8988T (cell line): ENCODE data around the gene HMOX2.

ENCODE experiments used
- DNase-seq: peaks from one replicate; pipeline ENCODE4 v3.0.0; 2011

The HMOX2 gene, protein sequence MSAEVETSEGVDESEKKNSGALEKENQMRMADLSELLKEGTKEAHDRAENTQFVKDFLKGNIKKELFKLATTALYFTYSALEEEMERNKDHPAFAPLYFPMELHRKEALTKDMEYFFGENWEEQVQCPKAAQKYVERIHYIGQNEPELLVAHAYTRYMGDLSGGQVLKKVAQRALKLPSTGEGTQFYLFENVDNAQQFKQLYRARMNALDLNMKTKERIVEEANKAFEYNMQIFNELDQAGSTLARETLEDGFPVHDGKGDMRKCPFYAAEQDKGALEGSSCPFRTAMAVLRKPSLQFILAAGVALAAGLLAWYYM

DNA sequence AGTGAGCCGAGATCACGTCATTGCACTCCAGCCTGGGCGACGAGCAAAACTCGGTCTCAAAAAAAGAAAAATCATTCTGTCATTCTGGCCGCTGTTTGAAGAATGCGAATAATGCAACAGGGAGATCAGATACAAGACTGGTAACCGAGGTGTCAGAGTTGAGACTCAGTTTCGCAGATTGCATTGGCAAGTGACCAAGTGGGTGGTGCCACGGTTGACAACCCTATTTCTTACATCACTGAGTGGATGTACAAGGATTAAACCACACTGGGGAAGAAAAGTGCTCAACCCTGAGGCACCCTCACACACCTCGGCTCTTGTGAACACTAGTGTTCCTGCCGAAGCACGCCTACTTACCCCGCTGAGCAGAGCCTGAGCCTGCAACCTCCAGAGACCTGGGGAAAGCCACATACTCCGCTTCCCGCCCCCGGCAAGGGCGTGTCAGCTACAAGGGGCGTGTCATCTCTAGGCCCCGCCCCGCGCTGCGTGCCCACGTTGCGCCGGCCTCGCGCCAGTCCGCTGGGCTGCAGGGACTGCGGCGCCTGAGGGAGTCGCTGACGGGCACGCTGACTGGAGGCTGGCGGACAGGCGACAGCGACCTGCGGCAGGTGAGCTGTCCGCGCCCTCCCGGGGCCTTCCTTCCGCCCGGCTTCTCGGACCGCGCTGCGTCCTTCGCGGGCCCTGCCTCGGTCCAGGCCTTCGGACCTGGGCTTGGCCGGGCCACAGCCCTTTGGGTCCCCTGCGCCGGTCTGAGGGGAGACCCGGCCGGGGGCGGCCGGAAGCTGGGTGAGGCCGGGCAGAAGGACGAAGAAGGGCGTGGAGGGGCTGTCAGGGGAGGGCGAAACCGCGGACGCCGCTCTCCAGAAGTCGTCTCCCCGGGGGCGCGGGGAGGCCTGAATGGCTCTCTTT, at the start of gene HMOX2:
TSS of gene HMOX2 (plus strand) at position 519 of the 909 bp plus-strand sequence. CDS start 29,127 bp downstream, outside the sequence.
- peak; percentile 75 for DNase-seq

GRCh38 chr16:4426722-4427372, 49.4 kb upstream of the HMOX2 start:
- no peak for DNase-seq

DNA sequence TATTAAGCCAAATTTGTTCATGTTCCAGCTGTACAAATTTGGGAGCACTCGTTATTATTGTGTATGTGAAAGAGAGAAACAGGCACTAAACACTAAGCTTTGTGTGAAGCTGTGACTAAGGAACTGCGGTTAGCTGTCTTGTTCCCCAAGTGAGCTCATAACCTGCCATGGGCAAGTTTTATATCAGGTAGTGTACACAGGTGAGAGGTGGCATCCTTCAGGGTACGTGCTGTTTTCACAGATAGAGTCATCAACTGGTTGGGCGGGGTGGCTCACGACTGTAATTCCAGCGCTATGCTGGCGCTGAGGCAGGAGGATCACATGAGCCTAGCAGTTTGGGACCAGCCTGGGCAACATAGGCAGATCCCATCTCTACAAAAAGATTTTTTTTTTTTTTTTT, 47.7 kb upstream of the HMOX2 start:
- no peak for DNase-seq

DNA sequence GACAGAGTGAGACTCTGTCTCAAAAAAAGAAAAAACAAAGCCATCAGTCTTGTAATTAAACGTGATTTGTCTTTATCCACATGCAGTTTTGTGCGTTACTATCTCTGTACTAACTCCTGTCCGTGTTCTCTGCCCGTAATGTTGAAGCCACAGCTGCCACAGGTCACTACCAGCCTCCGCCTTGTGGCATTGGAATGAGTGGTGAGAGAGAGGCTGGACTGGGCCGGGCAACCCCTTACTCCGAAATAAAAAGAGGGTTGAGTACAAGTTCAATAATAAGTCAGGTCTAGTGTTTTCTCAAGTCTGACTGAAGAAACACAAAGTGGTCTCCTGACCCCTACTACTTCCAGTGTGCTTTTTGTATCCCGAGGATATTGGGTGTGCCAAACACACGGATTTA, 45.2 kb upstream of the HMOX2 start:
- DNase-seq, result no peak

GRCh38 chr16:4433228-4433627, 43.0 kb upstream of the HMOX2 start:
- no peak for DNase-seq

DNA sequence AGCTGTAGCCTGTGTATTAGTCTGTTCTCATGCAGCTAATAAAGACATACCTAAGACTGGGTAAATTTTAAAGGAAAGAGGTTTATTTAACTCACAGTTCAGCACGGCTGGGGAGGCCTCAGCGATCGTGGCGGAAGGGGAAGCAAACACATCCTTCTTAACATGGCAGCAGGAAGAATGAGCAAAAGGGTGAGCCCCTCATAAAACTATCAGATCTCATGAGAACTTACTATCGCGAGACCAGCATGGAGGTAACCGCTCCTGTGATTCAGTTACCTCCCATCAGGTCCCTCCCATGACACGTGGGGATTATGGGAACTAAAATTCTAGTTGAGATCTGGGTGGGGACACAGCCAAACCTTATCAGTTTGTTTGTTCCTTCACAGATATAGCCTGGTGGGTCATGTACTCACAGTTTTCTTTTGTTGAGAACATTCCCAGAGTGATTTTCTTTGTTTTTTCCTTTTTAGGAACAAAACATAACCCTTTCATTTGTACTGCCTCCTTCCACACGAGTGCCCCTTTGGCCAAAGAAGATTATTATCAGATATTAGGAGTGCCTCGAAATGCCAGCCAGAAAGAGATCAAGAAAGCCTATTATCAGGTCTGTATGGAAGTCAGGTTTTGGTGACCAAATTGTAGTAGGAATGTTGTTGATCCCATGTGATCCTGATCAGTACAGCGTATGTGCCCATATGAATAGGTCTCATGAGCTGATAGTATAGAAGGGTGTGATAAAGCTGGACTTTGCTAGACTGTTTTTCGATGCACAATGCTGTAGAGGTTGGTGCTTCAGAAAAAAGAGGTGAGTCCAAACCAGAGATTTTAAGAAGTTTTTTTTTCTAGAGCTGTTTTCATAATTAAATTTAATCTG, 42.0 kb upstream of the HMOX2 start:
- no peak for DNase-seq

DNA sequence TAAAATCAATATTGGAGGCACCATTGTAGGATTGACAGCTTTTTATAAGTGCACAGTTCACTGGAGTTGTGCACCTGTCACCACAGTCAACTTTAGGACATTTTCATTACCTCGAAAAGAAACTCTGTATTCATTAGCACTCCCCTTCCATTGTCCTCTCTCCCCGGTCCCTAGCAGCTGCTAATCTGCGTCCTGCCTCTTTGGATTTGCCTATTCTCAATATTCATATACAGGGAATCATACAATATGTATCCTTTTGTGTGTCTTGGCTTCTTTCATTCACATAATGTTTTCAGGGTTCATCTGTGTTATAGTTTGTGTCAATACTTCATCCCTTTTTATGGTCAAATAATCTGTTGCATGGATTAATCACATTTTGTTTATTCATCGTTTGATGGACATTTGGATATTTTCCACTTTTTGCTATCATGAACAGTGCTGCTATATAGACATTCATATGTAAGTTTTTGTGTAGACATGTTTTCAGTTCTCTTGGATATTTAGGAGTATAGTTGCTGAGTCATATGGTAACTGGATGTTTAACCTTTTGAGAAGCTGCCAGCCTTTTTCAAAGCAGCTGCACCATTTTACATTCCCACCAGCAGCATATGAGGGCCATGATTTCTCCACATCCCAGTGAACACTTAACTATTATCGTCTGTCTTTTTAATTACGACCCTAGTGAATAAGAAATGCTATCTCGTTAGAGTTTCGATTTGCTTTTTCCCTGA, 40.7 kb upstream of the HMOX2 start:
- DNase-seq, result no peak

- no peak for DNase-seq
These were observed 38.8 kb upstream of the HMOX2 start for GRCh38 chr16:4437366-4437765.

DNA sequence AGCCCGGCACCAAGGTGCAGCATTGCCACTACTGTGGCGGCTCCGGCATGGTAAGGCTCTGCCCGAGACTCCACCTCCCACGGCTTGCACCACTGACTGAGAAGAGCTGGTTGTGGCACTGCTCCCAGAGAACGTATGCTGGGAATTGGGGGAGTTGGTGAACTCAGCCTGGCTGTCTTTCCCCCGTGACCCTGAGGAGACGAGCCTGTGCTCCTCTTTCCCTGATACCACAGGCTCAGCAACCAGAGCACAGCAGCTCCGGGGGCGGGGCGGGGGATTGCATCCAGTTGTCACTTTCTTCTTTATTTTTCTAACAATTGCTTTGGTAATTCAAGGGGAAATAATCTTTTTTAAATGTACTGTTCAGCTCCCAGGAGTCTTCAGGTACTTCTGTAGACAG, 33.8 kb upstream of the HMOX2 start:
- DNase-seq, result no peak

DNA sequence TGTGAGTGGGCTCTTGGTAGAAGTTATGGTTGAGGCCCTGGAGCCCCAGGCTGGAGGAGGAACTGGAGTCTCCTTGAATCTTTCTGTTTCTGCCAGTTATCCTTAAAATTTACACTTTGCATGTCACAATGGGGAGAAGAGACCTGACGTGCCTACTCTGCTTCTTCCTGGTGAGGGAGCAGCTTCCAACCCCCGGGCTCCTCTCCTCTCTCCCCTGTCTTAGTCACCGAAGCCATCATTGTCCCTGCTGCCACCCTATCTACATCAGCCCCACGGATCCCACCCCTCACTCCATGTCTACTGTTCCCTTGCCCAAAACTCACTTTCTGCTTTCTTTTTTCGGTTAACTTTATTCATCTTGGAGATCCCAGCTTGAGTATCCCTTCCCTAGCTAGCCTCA, 32.9 kb upstream of the HMOX2 start:
- DNase-seq, result no peak

GRCh38 chr16:4443986-4444385, 32.2 kb upstream of the HMOX2 start:
- no peak for DNase-seq

GRCh38 chr16:4450430-4450829, 25.8 kb upstream of the HMOX2 start:
- no peak for DNase-seq

DNA sequence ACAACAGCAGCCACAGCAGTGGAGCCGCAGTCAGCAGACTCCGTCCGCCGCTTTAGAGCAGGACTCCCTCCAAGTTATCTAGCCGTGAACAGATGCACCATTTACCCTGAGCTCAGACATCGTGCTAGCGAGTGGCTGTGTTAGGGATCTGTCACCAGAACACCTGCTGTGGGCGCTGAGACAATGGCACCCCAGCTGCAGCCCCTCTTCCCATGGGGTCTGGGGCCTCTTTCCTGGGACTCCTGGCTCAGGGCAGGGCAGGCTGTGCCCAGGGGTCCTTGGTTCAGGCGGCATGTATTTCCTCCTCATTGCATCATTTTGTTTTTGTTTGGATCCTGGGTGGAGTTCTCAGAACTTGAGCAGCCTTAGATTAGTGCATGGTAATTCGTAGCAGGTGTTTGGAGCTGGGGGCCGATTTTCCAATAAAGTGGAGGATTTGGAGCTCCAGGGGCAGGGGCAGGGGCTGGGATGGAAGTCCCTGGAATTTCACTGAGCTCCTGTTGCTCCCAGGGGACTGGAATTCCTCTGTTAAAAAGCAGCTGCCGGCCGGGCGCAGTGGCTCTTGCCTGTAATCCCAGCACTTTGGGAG, 25.2 kb upstream of the HMOX2 start:
- DNase-seq, result no peak

GRCh38 chr16:4452674-4453073, 23.5 kb upstream of the HMOX2 start:
- no peak for DNase-seq

DNA sequence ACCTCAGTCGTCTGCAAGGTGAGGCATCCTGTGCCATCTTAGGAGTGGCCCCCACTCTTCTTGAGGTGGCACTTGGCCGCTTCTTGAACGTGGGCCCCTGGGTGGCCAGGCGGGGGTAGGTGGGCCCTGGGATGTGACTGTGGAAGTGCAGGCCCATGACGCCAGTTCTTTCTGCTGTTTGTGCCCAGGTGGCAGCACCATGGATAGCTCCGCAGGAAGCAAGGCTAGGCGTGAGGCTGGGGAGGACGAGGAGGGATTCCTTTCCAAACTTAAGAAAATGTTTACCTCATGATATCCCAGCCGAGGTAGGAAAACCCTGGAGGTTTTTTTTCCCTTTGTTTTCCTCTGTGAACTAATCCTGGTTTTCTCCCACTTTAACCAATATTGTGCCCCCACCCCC, 21.6 kb upstream of the HMOX2 start:
- DNase-seq, result no peak

GRCh38 chr16:4455081-4455480, 21.1 kb upstream of the HMOX2 start:
- DNase-seq, result no peak

DNA sequence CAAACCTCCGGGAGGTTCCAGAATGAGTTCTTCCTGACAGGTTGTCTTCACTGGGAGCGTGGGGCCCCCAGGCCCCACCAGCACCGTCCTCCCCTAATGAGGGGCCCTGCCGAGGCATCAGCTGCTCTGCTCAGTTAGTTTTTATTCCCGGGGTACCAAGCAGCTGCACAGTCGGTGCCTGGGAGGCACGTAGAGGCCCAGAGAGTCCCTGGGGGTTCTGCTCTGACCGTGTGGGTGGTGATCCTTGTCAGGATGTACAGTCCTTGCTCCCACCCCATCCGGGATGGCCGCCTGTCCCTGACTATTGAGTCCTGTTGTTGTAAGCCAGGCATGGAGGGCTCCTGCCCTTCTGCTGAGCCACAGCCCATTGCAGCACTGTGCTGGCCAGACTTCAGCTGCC, 20.2 kb upstream of the HMOX2 start:
- DNase-seq, result no peak

- DNase-seq, result no peak
These were observed 15.3 kb upstream of the HMOX2 start for GRCh38 chr16:4460936-4461249.

DNA sequence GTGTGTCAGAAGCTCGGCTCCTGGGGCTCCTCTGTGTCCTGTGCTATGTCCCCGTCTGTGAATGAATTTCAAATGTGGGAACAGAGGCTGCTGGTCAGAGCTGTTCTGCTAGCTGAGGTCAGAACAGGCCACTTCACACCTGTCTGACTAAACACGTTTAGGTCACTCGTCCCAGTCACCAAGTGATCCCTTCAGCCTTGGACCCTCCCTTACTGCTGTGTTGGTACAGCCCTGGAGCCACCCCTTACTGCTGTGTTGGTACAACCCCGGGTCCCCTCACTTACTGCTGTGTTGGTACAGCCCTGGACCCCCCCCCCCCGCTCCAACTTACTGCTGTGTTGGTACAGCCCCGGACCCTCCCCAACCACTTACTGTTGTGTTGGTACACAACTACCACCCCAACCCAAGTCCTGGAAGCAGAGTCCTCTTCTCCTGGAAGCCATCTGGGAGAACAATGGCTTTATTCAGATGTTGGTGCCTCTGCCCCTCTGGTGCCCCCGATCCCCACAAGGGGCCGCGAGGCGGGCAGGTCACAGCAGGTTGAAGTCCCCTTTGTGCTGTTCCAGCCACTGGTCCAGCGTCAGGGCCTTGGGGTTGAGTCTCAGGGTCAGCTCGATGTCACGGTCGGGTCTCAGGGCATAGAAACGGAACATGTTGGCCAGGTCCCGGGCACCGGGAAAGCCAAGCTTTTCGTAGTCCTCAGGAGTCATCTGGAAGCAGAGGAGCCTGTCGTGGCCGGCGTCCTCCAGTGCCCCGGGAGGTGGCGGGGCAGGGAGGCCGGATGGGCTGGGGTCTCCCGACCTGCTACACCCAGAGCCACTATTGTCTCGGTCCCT, 14.7 kb upstream of the HMOX2 start:
- DNase-seq, result no peak

DNA sequence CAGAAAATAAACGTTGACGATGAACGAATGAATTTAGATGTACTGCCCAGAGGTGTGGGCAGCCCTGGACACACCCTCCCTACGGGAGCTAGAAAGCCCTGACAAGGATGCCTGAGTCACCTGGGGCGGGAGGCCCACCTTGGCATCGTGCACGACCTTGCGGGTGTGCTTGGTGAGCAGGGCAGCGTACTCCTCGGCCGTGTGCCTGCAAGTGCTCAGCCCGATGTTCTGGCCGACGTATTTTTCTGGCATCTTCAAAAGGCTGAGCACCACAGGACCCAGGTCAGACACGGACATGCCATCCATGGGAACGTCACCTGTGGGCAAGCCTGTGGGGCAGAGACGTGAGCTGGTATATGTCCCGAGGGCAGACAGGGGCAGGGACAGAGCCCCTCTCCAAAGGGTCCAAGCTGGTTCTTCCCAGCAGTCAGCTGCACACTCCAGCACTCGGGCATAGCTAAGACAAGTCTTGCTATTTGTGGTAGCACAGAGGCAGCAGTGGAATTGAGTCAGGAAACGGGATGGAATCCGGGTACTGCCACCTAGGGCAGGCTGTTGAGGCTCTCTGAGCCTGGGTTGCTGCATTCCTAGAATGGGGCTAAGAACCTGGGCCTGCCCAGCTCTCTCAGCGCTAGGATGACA, 12.6 kb upstream of the HMOX2 start:
- DNase-seq, result no peak
